Omental fat pad (tissue), 4 donors: ENCODE measurements around the gene GUK1. TPM values are rescaled to one million over a fixed set of nuclear protein-coding genes. Genes with fewer than 3 reads are reported as not detected.

Experiments used
- ATAC-seq: fragments of 150-250 bp; one replicate; pipeline ENCODE4 v1.9.1; 2016; ENCODE audit warnings: mild to moderate bottlenecking, moderate library complexity; ENCODE audit not compliant: low FRiP score
- DNase-seq: peaks from one replicate; pipeline ENCODE4 v3.0.0-alpha.2; 2019; ENCODE audit warnings: low spot score
- total RNA-seq, 4 donors: library from RNA; depleted of rRNA; stranded (reverse); fragments of >200 nt; gene quantifications; one replicate each; pipeline ENCODE4 v1.1.0, GENCODE V29; 2016
- TF ChIP-seq, protein P1 (sequence below), 3 donors: fragments of 450-650 bp; IDR thresholded peaks; one replicate each; pipeline ENCODE4 v1.5.1; 2016 to 2017; ENCODE audit warnings: antibody characterized with exemption in 3 of 3, mild to moderate bottlenecking in 3 of 3, moderate library complexity in 2 of 3

Gene GUK1
- total RNA-seq, 4 donors from 2014 or later: 285 to 404 (median 308) TPM

GRCh38 chr1:228131766-228132165, 8.3 kb upstream of the GUK1 start:
- DNase-seq: no peak
- no peak for ATAC-seq
- TF ChIP-seq, protein P1, sequence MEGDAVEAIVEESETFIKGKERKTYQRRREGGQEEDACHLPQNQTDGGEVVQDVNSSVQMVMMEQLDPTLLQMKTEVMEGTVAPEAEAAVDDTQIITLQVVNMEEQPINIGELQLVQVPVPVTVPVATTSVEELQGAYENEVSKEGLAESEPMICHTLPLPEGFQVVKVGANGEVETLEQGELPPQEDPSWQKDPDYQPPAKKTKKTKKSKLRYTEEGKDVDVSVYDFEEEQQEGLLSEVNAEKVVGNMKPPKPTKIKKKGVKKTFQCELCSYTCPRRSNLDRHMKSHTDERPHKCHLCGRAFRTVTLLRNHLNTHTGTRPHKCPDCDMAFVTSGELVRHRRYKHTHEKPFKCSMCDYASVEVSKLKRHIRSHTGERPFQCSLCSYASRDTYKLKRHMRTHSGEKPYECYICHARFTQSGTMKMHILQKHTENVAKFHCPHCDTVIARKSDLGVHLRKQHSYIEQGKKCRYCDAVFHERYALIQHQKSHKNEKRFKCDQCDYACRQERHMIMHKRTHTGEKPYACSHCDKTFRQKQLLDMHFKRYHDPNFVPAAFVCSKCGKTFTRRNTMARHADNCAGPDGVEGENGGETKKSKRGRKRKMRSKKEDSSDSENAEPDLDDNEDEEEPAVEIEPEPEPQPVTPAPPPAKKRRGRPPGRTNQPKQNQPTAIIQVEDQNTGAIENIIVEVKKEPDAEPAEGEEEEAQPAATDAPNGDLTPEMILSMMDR (IDR thresholded peaks at IDR 0.05): no peak

GRCh38 chr1:228134591-228134990, 5.5 kb upstream of the GUK1 start:
- no peak for DNase-seq
- TF ChIP-seq, protein P1 (IDR thresholded peaks at IDR 0.05): no peak
- ATAC-seq: no peak

GRCh38 chr1:228136901-228137300, 3.2 kb upstream of the GUK1 start:
- ATAC-seq (no peak), DNase-seq (no peak)
- TF ChIP-seq, protein P1 (IDR thresholded peaks at IDR 0.05): no peak

- TF ChIP-seq, protein P1 (IDR thresholded peaks at IDR 0.05): no peak
- no peak for ATAC-seq
- DNase-seq: no peak
These were observed 611 bp upstream of the GUK1 start for GRCh38 chr1:228139406-228139930.

DNA sequence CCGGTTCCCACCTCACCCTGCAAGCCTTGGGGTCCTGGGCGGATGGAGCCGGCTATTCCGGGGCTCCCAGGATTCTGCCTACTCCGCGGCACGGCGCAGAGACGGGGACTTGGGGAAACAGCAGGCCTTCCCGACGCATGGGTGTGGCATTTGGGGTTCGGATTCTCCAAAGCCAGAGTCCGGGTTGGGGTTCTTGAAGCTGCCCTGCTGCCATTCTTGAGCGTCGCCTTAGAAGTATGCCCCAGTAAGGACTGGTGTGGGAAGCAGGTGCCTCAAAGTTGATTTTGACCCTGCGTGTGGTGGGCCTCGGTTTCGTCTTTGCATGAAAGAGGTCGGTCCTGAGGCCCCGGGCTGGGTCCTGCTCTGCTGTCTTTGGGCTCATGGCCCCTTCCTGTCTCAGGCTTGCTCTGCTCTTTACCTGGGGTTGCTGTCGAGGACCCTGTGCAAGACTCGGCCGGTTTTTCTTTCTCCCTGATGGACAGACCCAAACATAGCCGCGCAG, 696 bp downstream of the GUK1 start:
- no peak for ATAC-seq
- DNase-seq: no peak

GRCh38 chr1:228141226-228142044, 1.4 kb downstream of the GUK1 start:
- ATAC-seq (no peak), DNase-seq (no peak)
- TF ChIP-seq, protein P1 (IDR thresholded peaks at IDR 0.05): no peak

More for the DNA sequence above, 696 bp downstream of the GUK1 start:
- TF ChIP-seq, protein P1 (IDR thresholded peaks at IDR 0.05): no peak
